ENCODE data around the gene FBXL13. TPM values are rescaled to one million over a fixed set of nuclear protein-coding genes. Genes with fewer than 3 reads are reported as not detected.

Gene FBXL13
- polyA plus RNA-seq, 1 donor from 2014 or later: 0.57 TPM

- Histone ChIP-seq H3K9ac (ENCODE audit: low read length) (no peak overlapping the region), H3K4me2 (ENCODE audit: low read length) (no peak overlapping the region)
- no peak for TF ChIP-seq TAF1 (IDR thresholded peaks at IDR 0.05; ENCODE audit: low read depth)
- TF ChIP-seq EP300 (conservative IDR thresholded peaks at IDR 0.05; ENCODE audit: poor library complexity, severe bottlenecking): no peak
- no peak for TF ChIP-seq CTCF (IDR thresholded peaks at IDR 0.05; ENCODE audit: poor library complexity, severe bottlenecking)
- TF ChIP-seq SMC3 (conservative IDR thresholded peaks at IDR 0.05; ENCODE audit: poor library complexity): no peak
- no peak for TF ChIP-seq MXI1 (conservative IDR thresholded peaks at IDR 0.05; ENCODE audit: poor library complexity, severe bottlenecking)
- TF ChIP-seq REST (IDR thresholded peaks at IDR 0.05; ENCODE audit: borderline replicate concordance): no peak
- no peak for TF ChIP-seq RAD21 (conservative IDR thresholded peaks at IDR 0.05)
- no peak for TF ChIP-seq POLR2AphosphoS5 (IDR thresholded peaks at IDR 0.05)
- no peak for TF ChIP-seq EZH2 (IDR thresholded peaks at IDR 0.05; ENCODE audit: borderline replicate concordance, insufficient read depth, low read length, poor library complexity, severe bottlenecking)
These were observed 157.7 kb downstream of the FBXL13 start for GRCh38 chr7:102916881-102917280.

GRCh38 chr7:102916426-102916825, 158.2 kb downstream of the FBXL13 start:
- Histone ChIP-seq H3K27ac (ENCODE audit: low read length) (no peak overlapping the region), H3F3A (ENCODE audit: insufficient read depth, low read length, poor library complexity, severe bottlenecking) (no peaks in the 10 kb centered on the region), H3K9ac (ENCODE audit: low read length) (no peak overlapping the region), H3K27me3 (ENCODE audit: insufficient read depth, low read depth, low read length) (no peaks in the 10 kb centered on the region), H4K20me1 (ENCODE audit: insufficient read depth) (no peaks in the 10 kb centered on the region), H3K36me3 (ENCODE audit: insufficient read depth, low read length) (no peaks in the 10 kb centered on the region), H2AFZ (ENCODE audit: low read depth, low read length) (no peak overlapping the region), H3K4me3 (ENCODE audit: low read length) (no peak overlapping the region), H3K79me2 (replicated peaks; ENCODE audit: insufficient read depth, low read length) (no peaks in the 10 kb centered on the region), H3K9me2 (ENCODE audit: insufficient read depth, low read length) (no peaks in the 10 kb centered on the region), H3K9me3 (ENCODE audit: low read length) (no peaks in the 10 kb centered on the region), H3K4me2 (ENCODE audit: low read length) (no peak overlapping the region)
- TF ChIP-seq POLR2AphosphoS5 (IDR thresholded peaks at IDR 0.05) (no peak), REST (IDR thresholded peaks at IDR 0.05; ENCODE audit: borderline replicate concordance) (no peak), SMC3 (conservative IDR thresholded peaks at IDR 0.05; ENCODE audit: poor library complexity) (no peak), CTCF (IDR thresholded peaks at IDR 0.05; ENCODE audit: poor library complexity, severe bottlenecking) (no peak), EP300 (conservative IDR thresholded peaks at IDR 0.05; ENCODE audit: poor library complexity, severe bottlenecking) (no peak), MXI1 (conservative IDR thresholded peaks at IDR 0.05; ENCODE audit: poor library complexity, severe bottlenecking) (no peak), RAD21 (conservative IDR thresholded peaks at IDR 0.05) (no peak), EZH2 (IDR thresholded peaks at IDR 0.05; ENCODE audit: borderline replicate concordance, insufficient read depth, low read length, poor library complexity, severe bottlenecking) (no peak), TAF1 (IDR thresholded peaks at IDR 0.05; ENCODE audit: low read depth) (no peak)

More at GRCh38 chr7:102916881-102917280, 157.7 kb downstream of the FBXL13 start:
- H3K36me3 ChIP-seq (ENCODE audit: insufficient read depth, low read length): no peaks in the 10 kb centered on the region
- H3K4me3 ChIP-seq (ENCODE audit: low read length): no peak overlapping the region
- H3K27ac ChIP-seq (ENCODE audit: low read length): no peak overlapping the region
- no peaks in the 10 kb centered on the region for H4K20me1 ChIP-seq (ENCODE audit: insufficient read depth)
- no peaks in the 10 kb centered on the region for H3K27me3 ChIP-seq (ENCODE audit: insufficient read depth, low read depth, low read length)
- no peak overlapping the region for H2AFZ ChIP-seq (ENCODE audit: low read depth, low read length)
- H3K9me2 ChIP-seq (ENCODE audit: insufficient read depth, low read length): no peaks in the 10 kb centered on the region
- H3K9me3 ChIP-seq (ENCODE audit: low read length): no peaks in the 10 kb centered on the region
- H3F3A ChIP-seq (ENCODE audit: insufficient read depth, low read length, poor library complexity, severe bottlenecking): no peaks in the 10 kb centered on the region
- no peaks in the 10 kb centered on the region for H3K79me2 ChIP-seq (replicated peaks; ENCODE audit: insufficient read depth, low read length)

Measured in neural cell (in vitro differentiated cells).